Kidney epithelial cell (primary cell): ENCODE data around the gene DGLUCY. TPM values are rescaled to one million over a fixed set of nuclear protein-coding genes. Genes with fewer than 3 reads are reported as not detected.
A peak's percentile ranks its signal among the peaks of the same experiment; 100 is the strongest.

Source experiments
- DNase-seq: peaks from one replicate; pipeline ENCODE4 v3.0.0-alpha.2; 2010; ENCODE audit warnings: low read depth
- H3K27me3 ChIP-seq: 2 replicates; pipeline ENCODE4 v1.6.0; 2011; ENCODE audit warnings: low read length; ENCODE audit not compliant: control insufficient read depth, insufficient read depth
- H3K36me3 ChIP-seq: 2 replicates; pipeline ENCODE4 v1.5.1; 2011; ENCODE audit warnings: low read length; ENCODE audit not compliant: control insufficient read depth, insufficient read depth
- H3K4me3 ChIP-seq: 2 replicates; pipeline ENCODE4 v1.5.1; 2011; ENCODE audit warnings: low read depth, mild to moderate bottlenecking, control low read depth, low read length
- CTCF ChIP-seq: IDR thresholded peaks from 2 replicates; pipeline ENCODE4 v1.5.1; 2011; ENCODE audit warnings: mild to moderate bottlenecking, moderate library complexity, low read length, control low read depth, inconsistent platforms; ENCODE audit not compliant: insufficient read depth, poor library complexity, severe bottlenecking
- total RNA-seq: library from RNA; depleted of rRNA; stranded (reverse); fragments of >200 nt; gene quantifications from 2 replicates; pipeline ENCODE4 v1.2.3, GENCODE V29; 2015

The DGLUCY gene
- total RNA-seq, 1 donor from 2014 or later = 38.1 TPM

GRCh38 chr14:91164676-91165075 is 50.8 kb downstream of the DGLUCY start:
- Histone ChIP-seq H3K4me3 (no peak overlapping the region), H3K36me3 (peaks cover 2% of the 10 kb centered on the region), H3K27me3 (no peaks in the 10 kb centered on the region)
- no peak for DNase-seq
- no peak for TF ChIP-seq CTCF

- DNase-seq = no peak
- no peaks in the 10 kb centered on the region for H3K27me3 ChIP-seq
- no peak overlapping the region for H3K4me3 ChIP-seq
- H3K36me3 ChIP-seq = no peaks in the 10 kb centered on the region
- TF ChIP-seq CTCF = no peak
Observed at GRCh38 chr14:91167380-91167770, 53.5 kb downstream of the DGLUCY start.

- no peaks in the 10 kb centered on the region for H3K36me3 ChIP-seq
- no peak for TF ChIP-seq CTCF
Observed at GRCh38 chr14:91169951-91170350, 56.1 kb downstream of the DGLUCY start.

GRCh38 chr14:91170504-91171121 is 56.7 kb downstream of the DGLUCY start:
- no peak for TF ChIP-seq CTCF

More at GRCh38 chr14:91169951-91170350, 56.1 kb downstream of the DGLUCY start:
- Histone ChIP-seq H3K27me3 (no peaks in the 10 kb centered on the region), H3K4me3 (no peak overlapping the region)
- DNase-seq = no peak

GRCh38 chr14:91171291-91171690 is 57.4 kb downstream of the DGLUCY start:
- TF ChIP-seq CTCF = no peak
- H3K36me3 ChIP-seq = no peaks in the 10 kb centered on the region
- H3K27me3 ChIP-seq = no peaks in the 10 kb centered on the region
- no peak for DNase-seq
- no peak overlapping the region for H3K4me3 ChIP-seq

More at GRCh38 chr14:91170504-91171121, 56.7 kb downstream of the DGLUCY start:
- H3K27me3 ChIP-seq = no peaks in the 10 kb centered on the region
- H3K36me3 ChIP-seq = no peaks in the 10 kb centered on the region
- H3K4me3 ChIP-seq = no peak overlapping the region
- DNase-seq = no peak

GRCh38 chr14:91173221-91173670 is 59.4 kb downstream of the DGLUCY start:
- Histone ChIP-seq H3K36me3 (no peaks in the 10 kb centered on the region), H3K27me3 (no peaks in the 10 kb centered on the region), H3K4me3 (no peak overlapping the region)
- peak; percentile 39 for DNase-seq
- peak; percentile 92 for TF ChIP-seq CTCF
